Stimulated activated naive B cell treated with anti-CD40 and anti-IgM and Interleukin-4, amounts not matched to agents 10 μg/mL and 1 μg/mL and 100 μg/mL, for 72 hours (primary cell): ENCODE results near the gene RAD51B.

Experiments
- ATAC-seq, 2 donors: fragments of 150-1000 bp; cut with Tn5 transposase; replicated peaks; 2 replicates each; pipeline ENCODE4 v1.10.0; 2021; ENCODE audit warnings: moderate library complexity in 1 of 2
- DNase-seq: peaks from one replicate; pipeline ENCODE4 v3.0.0; 2021
- H3K27ac Mint-ChIP-seq: one replicate; pipeline ENCODE4 v1.8.0; 2022; ENCODE audit warnings: mild to moderate bottlenecking, mixed read lengths
- H3K27me3 Mint-ChIP-seq, 2 donors: one replicate each; pipeline ENCODE4 v1.8.0; 2022; ENCODE audit warnings: mixed read lengths in 2 of 2
- H3K36me3 Mint-ChIP-seq, 2 donors: one replicate each; pipeline ENCODE4 v1.8.0; 2022; ENCODE audit warnings: mixed read lengths in 2 of 2, mild to moderate bottlenecking in 1 of 2
- H3K4me1 Mint-ChIP-seq, 2 donors: one replicate each; pipeline ENCODE4 v1.8.0; 2022; ENCODE audit warnings: mixed read lengths in 2 of 2, mild to moderate bottlenecking in 1 of 2
- H3K4me3 Mint-ChIP-seq, 2 donors: one replicate each; pipeline ENCODE4 v1.8.0; 2022; ENCODE audit warnings: mild to moderate bottlenecking in 2 of 2, mixed read lengths in 2 of 2, moderate library complexity in 1 of 2
- H3K9me3 Mint-ChIP-seq, 2 donors: one replicate each; pipeline ENCODE4 v1.8.0; 2022; ENCODE audit warnings: mixed read lengths in 2 of 2, mild to moderate bottlenecking in 1 of 2

Gene RAD51B

GRCh38 chr14:68727315-68728047 lies 907.9 kb downstream of the RAD51B start:
- peaks cover 4 to 11% of the 10 kb centered on the region in 2 donors for H3K9me3 Mint-ChIP-seq
- H3K4me3 Mint-ChIP-seq = no peak overlapping the region
- no peak for ATAC-seq
- no peaks in the 10 kb centered on the region for H3K27me3 Mint-ChIP-seq
- H3K4me1 Mint-ChIP-seq = peaks cover 45 to 70% of the 10 kb centered on the region in 2 donors
- DNase-seq = no peak
- H3K27ac Mint-ChIP-seq = no peak overlapping the region
- peaks cover 3 to 9% of the 10 kb centered on the region in 2 donors for H3K36me3 Mint-ChIP-seq

GRCh38 chr14:68728342-68729106 lies 908.9 kb downstream of the RAD51B start:
- DNase-seq (no peak), ATAC-seq (peak; percentile 35)
- Mint-ChIP-seq H3K4me3 (peak overlapping the region in 1 of 2 donors; percentile 11), H3K27me3 (no peaks in the 10 kb centered on the region), H3K27ac (peak overlapping the region; percentile 25), H3K4me1 (peaks cover 52 to 80% of the 10 kb centered on the region in 2 donors), H3K36me3 (peaks cover 3 to 9% of the 10 kb centered on the region in 2 donors), H3K9me3 (peaks cover 4 to 11% of the 10 kb centered on the region in 2 donors)

DNA sequence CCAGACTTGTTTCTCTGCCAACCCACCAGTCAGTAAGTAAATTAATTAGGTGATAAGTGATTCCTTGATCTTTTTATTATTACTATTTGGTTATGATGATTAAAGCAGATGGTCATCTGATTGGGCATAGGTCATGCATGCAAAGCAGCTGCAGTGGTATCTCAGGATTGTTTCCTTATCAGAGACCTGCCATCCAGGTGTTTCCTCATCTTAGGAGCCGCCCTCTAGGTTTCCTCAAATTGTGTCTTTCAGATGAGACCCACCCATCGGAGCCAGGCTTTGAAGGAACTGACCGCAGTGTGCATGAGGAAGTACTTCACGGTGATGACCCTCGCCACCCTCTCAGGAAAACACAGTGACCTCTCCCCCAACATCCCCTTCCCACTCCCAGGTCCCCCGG lies 910.0 kb downstream of the RAD51B start:
- ATAC-seq = no peak
- Mint-ChIP-seq H3K36me3 (peaks cover 3 to 9% of the 10 kb centered on the region in 2 donors), H3K4me1 (peaks cover 54 to 82% of the 10 kb centered on the region in 2 donors), H3K27me3 (no peaks in the 10 kb centered on the region), H3K9me3 (peaks cover 4 to 11% of the 10 kb centered on the region in 2 donors), H3K4me3 (peak overlapping the region; percentile 30 to 51), H3K27ac (peak overlapping the region; percentile 89)
- no peak for DNase-seq

GRCh38 chr14:68730348-68730747 lies 910.8 kb downstream of the RAD51B start:
- H3K9me3 Mint-ChIP-seq = peaks cover 4 to 11% of the 10 kb centered on the region in 2 donors
- H3K27me3 Mint-ChIP-seq = no peaks in the 10 kb centered on the region
- peaks cover 60 to 90% of the 10 kb centered on the region in 2 donors for H3K4me1 Mint-ChIP-seq
- peaks cover 3 to 9% of the 10 kb centered on the region in 2 donors for H3K36me3 Mint-ChIP-seq
- peak overlapping the region in 1 of 2 donors; percentile 31 for H3K4me3 Mint-ChIP-seq
- DNase-seq (no peak), ATAC-seq (no peak)
- H3K27ac Mint-ChIP-seq = peak overlapping the region; percentile 56

DNA sequence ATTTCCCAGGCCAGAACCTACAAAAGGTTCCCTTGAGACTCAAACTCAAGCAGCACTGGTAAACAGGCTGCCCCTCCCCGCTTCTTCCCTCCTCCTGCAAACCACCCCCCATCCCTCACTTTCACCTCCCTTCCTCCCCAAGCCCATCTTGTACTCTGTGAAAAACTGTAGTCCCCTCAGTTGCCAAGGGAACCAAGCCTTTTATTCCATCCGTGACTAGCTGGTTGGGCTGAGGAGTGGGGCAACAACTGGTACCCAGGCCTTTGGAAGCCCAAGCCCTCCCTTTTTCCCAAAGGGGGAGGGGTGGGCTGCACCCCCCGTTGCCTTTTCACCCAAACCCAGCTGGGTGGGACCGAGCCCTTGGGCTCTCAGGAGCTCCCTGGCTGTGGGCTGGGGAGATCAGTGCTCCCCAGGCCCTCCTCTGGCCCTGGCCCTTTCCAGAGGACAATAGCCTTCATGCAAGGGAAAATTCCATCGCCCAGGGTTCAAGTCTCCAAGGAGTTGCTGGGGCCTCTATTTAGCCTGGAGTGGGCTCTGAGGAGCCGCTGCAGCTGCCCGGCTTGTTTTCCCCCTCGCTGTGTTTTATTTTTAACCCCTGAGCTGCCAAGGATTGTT lies 911.3 kb downstream of the RAD51B start:
- peaks cover 4 to 9% of the 10 kb centered on the region in 2 donors for H3K36me3 Mint-ChIP-seq
- H3K9me3 Mint-ChIP-seq = peaks cover 4 to 11% of the 10 kb centered on the region in 2 donors
- H3K27me3 Mint-ChIP-seq = no peaks in the 10 kb centered on the region
- peaks cover 60 to 93% of the 10 kb centered on the region in 2 donors for H3K4me1 Mint-ChIP-seq
- DNase-seq = no peak
- peak overlapping the region; percentile 56 for H3K27ac Mint-ChIP-seq
- H3K4me3 Mint-ChIP-seq = no peak overlapping the region
- ATAC-seq = no peak

GRCh38 chr14:68733086-68733914 lies 913.7 kb downstream of the RAD51B start:
- Mint-ChIP-seq H3K27ac (peak overlapping the region; percentile 70), H3K4me3 (peak overlapping the region; percentile 13 to 33), H3K36me3 (peaks cover 0 to 5% of the 10 kb centered on the region in 2 donors), H3K4me1 (peaks cover 63 to 92% of the 10 kb centered on the region in 2 donors), H3K9me3 (no peaks in the 10 kb centered on the region), H3K27me3 (no peaks in the 10 kb centered on the region)
- DNase-seq (peak; percentile 50), ATAC-seq (peak; percentile 69 to 79)

GRCh38 chr14:68734231-68734732 lies 914.7 kb downstream of the RAD51B start:
- Mint-ChIP-seq H3K27ac (peak overlapping the region; percentile 38), H3K36me3 (peaks cover 0 to 5% of the 10 kb centered on the region in 2 donors), H3K9me3 (no peaks in the 10 kb centered on the region), H3K27me3 (no peaks in the 10 kb centered on the region), H3K4me1 (peaks cover 64 to 92% of the 10 kb centered on the region in 2 donors), H3K4me3 (peak overlapping the region; percentile 14 to 37)
- ATAC-seq = peak; percentile 76 to 83
- DNase-seq = peak; percentile 36

- no peak for DNase-seq
- peak overlapping the region; percentile 36 to 68 for H3K4me3 Mint-ChIP-seq
- peak overlapping the region; percentile 44 for H3K27ac Mint-ChIP-seq
- H3K36me3 Mint-ChIP-seq = peaks cover 6 to 9% of the 10 kb centered on the region in 2 donors
- no peak for ATAC-seq
- no peaks in the 10 kb centered on the region for H3K27me3 Mint-ChIP-seq
- peaks cover 2 to 7% of the 10 kb centered on the region in 2 donors for H3K9me3 Mint-ChIP-seq
- peaks cover 58 to 92% of the 10 kb centered on the region in 2 donors for H3K4me1 Mint-ChIP-seq
These were observed 916.3 kb downstream of the RAD51B start for GRCh38 chr14:68735856-68736255.

GRCh38 chr14:68736471-68736871 lies 916.9 kb downstream of the RAD51B start:
- Mint-ChIP-seq H3K9me3 (peaks cover 6 to 12% of the 10 kb centered on the region in 2 donors), H3K4me1 (peaks cover 61 to 92% of the 10 kb centered on the region in 2 donors), H3K27me3 (no peaks in the 10 kb centered on the region), H3K27ac (peak overlapping the region; percentile 44), H3K36me3 (peaks cover 9 to 11% of the 10 kb centered on the region in 2 donors), H3K4me3 (peak overlapping the region; percentile 7 to 36)
- ATAC-seq = no peak
- DNase-seq = no peak

- Mint-ChIP-seq H3K4me1 (peaks cover 63 to 95% of the 10 kb centered on the region in 2 donors), H3K9me3 (peaks cover 6 to 12% of the 10 kb centered on the region in 2 donors), H3K4me3 (peak overlapping the region in 1 of 2 donors; percentile 7), H3K36me3 (peaks cover 9 to 11% of the 10 kb centered on the region in 2 donors), H3K27me3 (no peaks in the 10 kb centered on the region), H3K27ac (peak overlapping the region; percentile 44)
- ATAC-seq (no peak), DNase-seq (no peak)
These were observed 917.5 kb downstream of the RAD51B start for GRCh38 chr14:68737086-68737485.

DNA sequence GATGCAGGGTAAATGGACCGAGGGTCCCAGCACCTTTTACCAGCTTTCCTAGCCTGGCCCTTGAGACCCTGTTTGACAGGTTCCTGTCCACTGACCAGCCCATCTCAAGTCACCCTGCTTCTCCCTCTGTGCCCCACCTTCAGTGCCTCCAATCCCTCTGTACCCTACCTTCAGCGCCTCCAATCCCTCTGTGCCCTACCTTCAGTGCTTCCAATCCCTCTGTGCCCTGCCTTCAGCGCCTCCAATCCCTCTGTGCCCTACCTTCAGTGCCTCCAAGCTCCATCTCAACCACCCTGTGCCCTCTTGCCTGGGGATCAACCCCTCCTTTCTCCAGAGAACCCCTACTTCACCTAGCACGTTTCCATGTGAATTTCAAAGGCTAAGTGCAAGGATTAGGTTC lies 919.0 kb downstream of the RAD51B start:
- H3K27ac Mint-ChIP-seq = no peak overlapping the region
- peaks cover 6 to 12% of the 10 kb centered on the region in 2 donors for H3K9me3 Mint-ChIP-seq
- H3K27me3 Mint-ChIP-seq = no peaks in the 10 kb centered on the region

DNA sequence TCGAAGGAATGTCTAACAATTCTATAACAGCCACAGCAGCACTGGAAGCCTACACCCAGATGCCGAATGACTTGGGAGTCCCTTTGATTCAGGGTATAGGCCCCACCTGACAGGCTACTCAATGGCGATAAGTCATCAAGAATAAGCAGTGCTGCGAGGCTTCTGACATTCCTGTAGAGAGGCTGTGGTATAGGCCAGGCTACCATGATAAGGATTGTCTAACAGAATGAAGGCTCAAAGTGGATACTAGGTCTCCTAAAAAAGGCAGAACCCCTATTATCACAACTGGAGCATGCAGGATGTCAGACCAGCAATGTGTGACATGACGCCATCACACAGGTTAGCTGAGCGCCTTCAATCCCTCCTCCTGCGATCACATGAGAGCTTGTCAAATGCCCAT lies 920.1 kb downstream of the RAD51B start:
- H3K27me3 Mint-ChIP-seq = no peaks in the 10 kb centered on the region
- H3K4me3 Mint-ChIP-seq = no peak overlapping the region
- no peak for ATAC-seq
- H3K9me3 Mint-ChIP-seq = peaks cover 6 to 12% of the 10 kb centered on the region in 2 donors
- no peak for DNase-seq
- H3K27ac Mint-ChIP-seq = no peak overlapping the region
- H3K36me3 Mint-ChIP-seq = peaks cover 9 to 11% of the 10 kb centered on the region in 2 donors
- peaks cover 63 to 92% of the 10 kb centered on the region in 2 donors for H3K4me1 Mint-ChIP-seq

More for the DNA sequence above, 919.0 kb downstream of the RAD51B start:
- no peak for ATAC-seq
- peaks cover 9 to 11% of the 10 kb centered on the region in 2 donors for H3K36me3 Mint-ChIP-seq
- H3K4me3 Mint-ChIP-seq = no peak overlapping the region
- peaks cover 66 to 95% of the 10 kb centered on the region in 2 donors for H3K4me1 Mint-ChIP-seq
- DNase-seq = no peak

DNA sequence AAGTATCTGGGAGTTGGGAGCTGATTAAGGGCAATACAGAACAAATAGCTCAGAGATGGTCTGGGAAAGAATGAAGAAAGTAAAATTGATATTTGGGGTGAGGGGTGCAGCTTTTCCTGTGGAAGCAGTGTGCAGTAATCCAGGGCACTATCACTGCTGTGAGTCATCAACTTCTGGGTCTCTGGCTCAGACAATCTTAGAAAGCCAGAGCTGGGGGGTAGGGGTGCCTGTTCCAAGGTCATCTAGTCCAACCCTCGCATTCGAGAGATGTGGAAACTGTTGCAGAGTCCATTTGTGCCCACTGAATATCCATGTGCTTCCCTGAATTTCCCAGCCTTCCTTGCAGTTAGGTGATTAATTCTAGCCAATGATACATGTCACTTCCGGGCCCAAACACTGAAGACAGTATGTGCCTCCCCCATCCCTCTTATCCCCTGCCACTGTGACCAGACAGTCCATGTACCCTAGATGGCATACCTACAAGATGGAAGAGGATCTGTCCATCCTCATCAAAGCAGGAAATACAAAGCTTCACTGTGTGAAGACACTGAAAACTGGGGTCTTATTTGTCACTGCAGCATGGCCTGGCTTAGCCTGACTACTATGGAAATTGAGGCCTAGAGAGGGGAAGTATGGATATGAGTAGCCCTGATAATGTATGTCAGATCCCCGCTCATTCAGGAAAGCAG lies 921.4 kb downstream of the RAD51B start:
- Mint-ChIP-seq H3K27ac (peak overlapping the region; percentile 96), H3K4me3 (peak overlapping the region in 1 of 2 donors; percentile 15), H3K36me3 (peaks cover 8 to 11% of the 10 kb centered on the region in 2 donors), H3K9me3 (peaks cover 6 to 12% of the 10 kb centered on the region in 2 donors), H3K4me1 (peaks cover 64 to 92% of the 10 kb centered on the region in 2 donors), H3K27me3 (no peaks in the 10 kb centered on the region)
- DNase-seq = no peak
- no peak for ATAC-seq
